Muscle layer of colon (tissue), 2 donors: Measurements from ENCODE around the gene CYP4F22.
"Not testable (repeated sequence)": the region's sequence is repeated elsewhere in the genome, so short reads cannot be mapped to it uniquely, and the experiment has no call there.

Experiments used
- H3K27ac ChIP-seq: one replicate; pipeline ENCODE4 v1.7.0; 2013; ENCODE audit warnings: low read depth, mild to moderate bottlenecking, low read length, moderate library complexity
- H3K27me3 ChIP-seq, 2 donors: one replicate each; pipeline ENCODE4 v1.7.0; 2013; ENCODE audit warnings: low read length in 2 of 2, mild to moderate bottlenecking in 2 of 2; ENCODE audit not compliant: insufficient read depth in 2 of 2, control insufficient read depth in 1 of 2
- H3K36me3 ChIP-seq: one replicate; pipeline ENCODE4 v1.7.0; 2013; ENCODE audit warnings: mild to moderate bottlenecking, low read length; ENCODE audit not compliant: insufficient read depth
- H3K4me1 ChIP-seq: one replicate; pipeline ENCODE4 v1.7.0; 2013; ENCODE audit warnings: mild to moderate bottlenecking, low read length; ENCODE audit not compliant: insufficient read depth
- H3K4me3 ChIP-seq, 2 donors: one replicate each; pipeline ENCODE4 v1.7.0; 2013; ENCODE audit warnings: low read length in 2 of 2, low read depth in 1 of 2, mild to moderate bottlenecking in 1 of 2, moderate library complexity in 1 of 2
- H3K9ac ChIP-seq: one replicate; pipeline ENCODE4 v1.7.0; 2013; ENCODE audit warnings: low read length
- H3K9me3 ChIP-seq: one replicate; pipeline ENCODE4 v1.7.0; 2013; ENCODE audit warnings: mild to moderate bottlenecking, low read length
- donor health status: abdominal sarcoma.
- donor health status: Adenocarcinoma of cecum.

The CYP4F22 gene

DNA sequence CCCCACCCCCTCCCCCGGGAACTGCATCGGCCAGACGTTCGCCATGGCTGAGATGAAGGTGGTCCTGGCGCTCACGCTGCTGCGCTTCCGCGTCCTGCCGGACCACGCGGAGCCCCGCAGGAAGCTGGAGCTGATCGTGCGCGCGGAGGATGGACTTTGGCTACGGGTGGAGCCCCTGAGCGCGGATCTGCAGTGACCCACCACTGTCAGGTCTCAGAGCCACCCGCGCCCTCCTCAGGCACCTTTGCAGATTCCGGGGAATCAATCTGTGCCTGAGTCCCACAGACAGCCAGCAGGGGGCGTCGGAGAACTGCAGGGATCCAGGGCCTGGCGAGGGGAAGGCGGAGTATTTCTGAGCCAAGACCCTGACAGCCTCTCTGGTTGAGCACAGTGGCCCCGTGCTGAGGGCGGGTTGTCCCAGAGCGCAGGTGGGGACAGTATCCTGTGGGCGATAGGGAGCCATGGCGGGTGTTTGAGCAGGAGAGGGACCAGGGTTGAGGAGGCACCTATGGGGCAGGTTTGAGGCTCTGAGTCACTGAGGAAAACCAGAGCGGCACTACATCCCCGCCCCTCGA is 76.3 kb downstream of the CYP4F22 start:
- Histone ChIP-seq H3K27me3 (peaks cover 6% of the 10 kb centered on the region in 2 donors), H3K27ac (no peak overlapping the region), H3K9ac (no peak overlapping the region), H3K9me3 (no peaks in the 10 kb centered on the region), H3K4me1 (peaks cover 4% of the 10 kb centered on the region), H3K4me3 (no peak overlapping the region), H3K36me3 (no peaks in the 10 kb centered on the region)

DNA sequence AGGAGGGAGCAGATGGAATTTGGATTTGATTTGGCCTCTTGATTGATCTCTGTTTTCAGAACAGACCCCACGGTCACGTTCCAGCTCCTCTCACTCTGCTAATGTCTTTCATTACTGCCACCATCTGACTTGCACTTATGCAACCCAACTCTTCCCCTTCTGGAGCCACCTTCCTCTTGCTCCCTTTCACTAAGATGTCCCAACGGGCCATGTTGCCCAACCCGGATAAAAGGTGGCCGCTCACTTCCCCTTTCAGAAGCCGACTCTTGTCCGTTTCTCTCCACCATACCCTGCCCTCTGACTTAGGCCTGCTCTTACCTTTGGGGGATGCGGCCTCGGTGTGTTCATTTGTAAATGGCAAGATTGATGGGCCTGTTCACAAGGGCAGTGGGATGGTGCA is 79.3 kb downstream of the CYP4F22 start:
- H3K4me3 ChIP-seq, result no peak overlapping the region
- no peaks in the 10 kb centered on the region for H3K36me3 ChIP-seq
- no peak overlapping the region for H3K9ac ChIP-seq
- H3K27ac ChIP-seq, result no peak overlapping the region
- peaks cover 4% of the 10 kb centered on the region for H3K4me1 ChIP-seq
- H3K27me3 ChIP-seq, result peaks cover 6% of the 10 kb centered on the region in 2 donors
- no peaks in the 10 kb centered on the region for H3K9me3 ChIP-seq

DNA sequence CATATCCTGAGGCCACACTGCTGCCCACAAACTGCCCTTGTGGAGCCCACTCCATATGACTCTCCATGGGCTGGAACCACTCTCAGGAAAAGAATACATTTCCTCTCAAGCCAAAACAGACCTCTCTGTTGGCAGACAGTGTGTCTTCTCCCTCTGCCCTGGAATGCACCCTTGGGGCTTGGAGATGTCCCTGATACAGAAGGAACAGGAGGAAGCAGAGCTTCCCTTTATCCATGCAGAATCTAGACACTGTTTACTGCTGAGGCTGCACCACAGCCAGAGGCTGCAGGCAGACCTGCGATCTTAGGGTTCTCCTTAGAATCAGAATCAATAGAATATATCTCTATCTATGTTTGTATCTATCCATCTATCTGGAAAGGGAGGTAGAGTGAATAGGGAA is 79.9 kb downstream of the CYP4F22 start:
- H3K9me3 ChIP-seq, result no peaks in the 10 kb centered on the region
- H3K27me3 ChIP-seq, result peaks cover 6% of the 10 kb centered on the region in 2 donors
- no peak overlapping the region for H3K4me3 ChIP-seq
- peaks cover 4% of the 10 kb centered on the region for H3K4me1 ChIP-seq
- no peaks in the 10 kb centered on the region for H3K36me3 ChIP-seq
- H3K9ac ChIP-seq, result no peak overlapping the region
- no peak overlapping the region for H3K27ac ChIP-seq

DNA sequence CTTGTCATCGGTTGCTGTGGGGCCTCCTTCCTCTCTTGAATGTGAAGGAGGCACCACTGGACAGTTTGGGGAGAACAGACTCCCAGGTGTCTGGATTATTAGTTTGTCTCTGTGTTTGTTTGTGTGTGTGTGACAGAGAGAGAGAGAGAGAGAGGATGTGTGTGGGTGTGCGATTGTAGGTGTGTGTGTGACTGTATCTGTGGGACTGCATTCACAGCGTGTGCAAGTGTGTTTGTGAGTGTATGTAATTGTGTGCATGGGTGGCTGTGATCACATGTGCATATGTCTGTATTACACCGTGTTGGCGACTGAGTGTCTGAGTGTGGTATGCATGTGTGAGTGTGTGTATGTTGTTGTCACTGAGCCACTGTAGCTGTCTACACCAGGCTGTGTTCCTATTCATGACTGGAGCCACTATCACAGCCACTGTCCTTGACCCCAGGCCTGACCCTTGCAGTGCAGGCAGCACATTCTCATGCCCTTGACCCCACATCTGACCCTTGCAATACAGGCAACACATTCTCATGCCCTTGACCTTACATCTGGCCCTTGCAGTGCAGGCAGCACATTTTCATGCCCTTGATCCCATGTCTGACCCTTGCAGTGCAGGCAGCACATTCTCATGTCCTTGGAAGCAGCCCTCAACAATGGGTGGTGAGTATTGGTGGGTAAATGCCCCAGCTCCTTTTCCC is 81.6 kb downstream of the CYP4F22 start:
- Histone ChIP-seq H3K9me3 (no peaks in the 10 kb centered on the region), H3K4me3 (no peak overlapping the region), H3K4me1 (no peaks in the 10 kb centered on the region), H3K9ac (no peak overlapping the region), H3K27ac (no peak overlapping the region), H3K36me3 (no peaks in the 10 kb centered on the region), H3K27me3 (no peaks in the 10 kb centered on the region)

DNA sequence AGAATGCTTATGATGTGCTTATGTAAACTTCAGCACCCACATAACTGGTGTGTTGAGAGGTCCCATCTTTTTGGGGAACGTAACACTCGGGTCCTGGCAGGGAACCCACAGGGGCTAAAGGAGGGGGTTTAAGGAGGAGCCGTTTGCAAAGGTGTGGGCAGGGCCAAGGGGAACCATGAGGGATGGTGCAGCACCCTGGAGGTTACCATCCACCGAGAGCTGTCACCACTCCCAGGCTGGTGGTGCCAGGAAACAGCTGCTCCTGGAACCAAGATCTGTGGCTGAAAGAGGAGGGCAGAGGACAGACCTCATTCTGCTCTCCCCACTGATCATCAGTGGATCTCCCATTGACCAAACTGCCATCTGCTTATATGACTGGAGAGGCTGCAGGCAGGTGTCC is 83.5 kb downstream of the CYP4F22 start:
- no peaks in the 10 kb centered on the region for H3K27me3 ChIP-seq
- no peaks in the 10 kb centered on the region for H3K9me3 ChIP-seq
- no peak overlapping the region for H3K4me3 ChIP-seq
- H3K27ac ChIP-seq, result no peak overlapping the region
- H3K36me3 ChIP-seq, result no peaks in the 10 kb centered on the region
- H3K4me1 ChIP-seq, result no peaks in the 10 kb centered on the region
- no peak overlapping the region for H3K9ac ChIP-seq

DNA sequence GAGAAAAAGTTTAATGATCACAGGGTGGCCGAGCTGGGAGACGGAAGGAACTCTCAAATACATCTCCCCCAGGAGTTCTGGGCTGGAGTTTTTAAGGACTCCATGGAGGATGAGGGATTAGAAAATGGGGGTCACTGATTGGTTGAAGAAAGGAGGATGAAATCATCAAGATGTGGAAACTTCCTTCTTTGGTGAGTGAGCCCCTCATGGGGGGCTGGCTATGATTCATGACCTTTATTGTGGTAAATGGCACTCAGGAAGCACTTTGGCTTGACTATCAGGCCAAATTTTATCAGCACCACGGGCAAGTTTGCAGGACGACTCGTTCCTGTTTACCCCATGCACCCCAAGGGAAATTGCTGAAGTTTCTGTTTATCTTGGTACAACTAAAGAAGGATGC is 84.2 kb downstream of the CYP4F22 start:
- not testable (repeated sequence) for H3K9ac ChIP-seq, H3K27me3 ChIP-seq, H3K36me3 ChIP-seq, H3K4me1 ChIP-seq, H3K27ac ChIP-seq, H3K9me3 ChIP-seq, H3K4me3 ChIP-seq

DNA sequence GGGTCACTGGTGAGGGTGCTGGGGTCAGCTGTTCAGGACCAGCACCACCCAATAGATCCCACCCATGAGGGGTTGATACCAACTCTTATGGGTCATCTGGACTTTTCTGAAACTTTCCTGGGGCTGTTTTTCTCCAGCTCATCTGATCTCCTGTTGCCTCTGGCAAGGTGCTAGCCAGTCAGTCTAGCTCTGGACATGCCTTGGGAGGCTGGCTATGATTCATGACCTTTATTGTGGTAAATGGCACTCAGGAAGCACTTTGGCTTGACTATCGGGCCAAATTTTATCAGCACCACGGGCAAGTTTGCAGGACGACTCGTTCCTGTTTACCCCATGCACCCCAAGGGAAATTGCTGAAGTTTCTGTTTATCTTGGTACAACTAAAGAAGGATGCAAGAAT is 85.4 kb downstream of the CYP4F22 start:
- H3K4me1 ChIP-seq, H3K4me3 ChIP-seq, H3K9me3 ChIP-seq, H3K36me3 ChIP-seq, H3K27ac ChIP-seq, H3K27me3 ChIP-seq, H3K9ac ChIP-seq: not testable (repeated sequence)

DNA sequence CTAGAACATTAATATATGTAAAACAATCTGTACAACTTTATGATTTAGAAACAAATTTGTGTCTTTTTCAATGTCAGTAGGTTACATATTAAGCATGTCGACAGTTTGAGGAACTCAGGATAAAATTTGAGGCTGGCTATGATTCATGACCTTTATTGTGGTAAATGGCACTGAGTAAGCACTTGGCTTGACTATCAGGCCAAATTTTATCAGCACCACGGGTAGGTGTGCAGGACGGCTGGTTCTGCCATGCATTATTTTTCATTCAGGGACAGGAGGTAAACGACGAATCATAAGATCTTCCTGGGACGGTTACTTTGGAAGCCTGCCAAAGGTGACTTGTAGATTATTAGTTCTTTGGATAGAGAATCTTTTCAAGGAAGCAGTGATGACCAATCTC is 86.7 kb downstream of the CYP4F22 start:
- H3K9me3 ChIP-seq, result no peaks in the 10 kb centered on the region
- no peak overlapping the region for H3K27ac ChIP-seq
- no peaks in the 10 kb centered on the region for H3K36me3 ChIP-seq
- no peak overlapping the region for H3K4me3 ChIP-seq
- H3K9ac ChIP-seq, result no peak overlapping the region
- no peaks in the 10 kb centered on the region for H3K4me1 ChIP-seq
- no peaks in the 10 kb centered on the region for H3K27me3 ChIP-seq
